ENCODE results near the gene EPB41L4A. TPM values are rescaled to one million over a fixed set of nuclear protein-coding genes. Genes with fewer than 3 reads are reported as not detected.
"Not testable (repeated sequence)": the region's sequence is repeated elsewhere in the genome, so short reads cannot be mapped to it uniquely, and the experiment has no call there.

Gene EPB41L4A
- polyA plus RNA-seq, 12 donors = 5.0 to 16.5 (median 8.1) TPM; not detected in 1

DNA sequence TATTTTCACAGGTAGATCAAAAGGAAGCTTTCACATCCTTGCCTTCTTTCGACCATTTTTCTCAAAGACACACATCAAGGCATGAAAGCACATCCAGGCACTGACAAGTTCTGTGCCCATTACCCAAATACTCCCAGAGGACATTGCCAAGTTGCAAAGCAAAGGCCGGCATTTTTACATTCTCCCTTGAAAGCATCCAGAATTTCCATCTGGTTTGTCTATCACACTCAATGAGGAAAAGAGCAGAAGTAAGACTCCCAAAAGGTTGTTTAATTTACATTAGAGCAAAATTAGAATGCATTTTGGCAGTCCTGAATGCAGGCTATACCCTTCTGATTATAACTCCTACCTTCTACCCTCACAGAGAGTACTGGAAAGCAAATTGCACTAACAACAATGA is 160.5 kb downstream of the EPB41L4A start:
- peak; percentile 18 for DNase-seq

DNA sequence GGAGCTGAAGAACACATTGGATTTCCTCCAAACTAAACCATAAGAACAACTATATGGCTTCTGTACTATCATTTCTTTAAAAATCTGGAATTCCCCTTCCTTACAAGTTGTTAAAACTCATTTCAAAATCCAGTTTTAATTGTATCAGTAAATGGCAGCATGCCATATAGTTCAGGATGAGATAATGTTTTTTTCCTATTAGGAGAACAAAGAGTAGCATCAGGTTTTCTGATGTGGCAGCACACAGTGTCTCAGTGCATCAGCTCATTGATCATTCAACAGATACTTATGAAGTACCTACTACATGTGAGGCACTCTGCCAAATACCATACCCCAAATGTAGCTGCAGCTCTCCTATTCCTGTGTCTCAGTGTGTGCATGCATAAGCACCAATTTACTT is 161.1 kb downstream of the EPB41L4A start:
- DNase-seq = no peak

DNA sequence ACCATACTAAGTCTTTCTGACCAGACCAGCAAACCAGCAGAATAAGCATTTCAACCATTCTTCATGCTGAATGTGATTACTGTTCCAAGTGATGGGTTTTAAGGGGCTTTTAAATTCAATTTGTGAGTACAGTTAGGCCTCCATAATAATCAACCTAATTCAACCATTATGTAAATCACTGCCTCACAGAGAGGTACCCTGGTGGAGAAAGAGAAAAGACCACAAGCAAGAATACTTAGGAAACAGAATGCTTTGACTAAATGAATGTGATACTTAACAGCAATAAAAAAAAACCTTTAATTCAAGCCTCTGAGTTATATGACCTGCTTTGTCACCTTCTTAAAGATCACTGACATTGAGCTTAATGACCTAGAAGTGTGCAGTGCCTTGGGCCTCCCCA is 162.1 kb downstream of the EPB41L4A start:
- no peak for DNase-seq

DNA sequence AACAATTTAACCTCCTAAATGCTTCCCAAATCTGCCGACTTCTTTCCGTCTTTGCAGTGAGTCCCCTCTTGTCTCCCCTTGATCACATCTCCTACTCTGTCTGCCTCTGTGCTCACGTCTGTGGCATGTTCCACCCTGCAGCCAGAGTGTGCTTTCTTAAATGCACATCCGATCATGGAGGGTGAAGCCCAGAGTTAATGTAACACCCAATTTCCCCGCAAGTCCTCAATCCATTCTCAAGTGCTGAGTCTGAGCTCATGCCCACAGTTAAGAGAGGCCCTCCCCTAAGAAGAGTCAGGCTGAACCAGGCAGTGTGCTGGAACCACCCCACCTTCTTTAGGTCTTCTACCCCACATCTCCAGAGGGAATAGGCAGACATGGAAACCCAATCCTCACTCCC is 164.8 kb downstream of the EPB41L4A start:
- no peak for DNase-seq

DNA sequence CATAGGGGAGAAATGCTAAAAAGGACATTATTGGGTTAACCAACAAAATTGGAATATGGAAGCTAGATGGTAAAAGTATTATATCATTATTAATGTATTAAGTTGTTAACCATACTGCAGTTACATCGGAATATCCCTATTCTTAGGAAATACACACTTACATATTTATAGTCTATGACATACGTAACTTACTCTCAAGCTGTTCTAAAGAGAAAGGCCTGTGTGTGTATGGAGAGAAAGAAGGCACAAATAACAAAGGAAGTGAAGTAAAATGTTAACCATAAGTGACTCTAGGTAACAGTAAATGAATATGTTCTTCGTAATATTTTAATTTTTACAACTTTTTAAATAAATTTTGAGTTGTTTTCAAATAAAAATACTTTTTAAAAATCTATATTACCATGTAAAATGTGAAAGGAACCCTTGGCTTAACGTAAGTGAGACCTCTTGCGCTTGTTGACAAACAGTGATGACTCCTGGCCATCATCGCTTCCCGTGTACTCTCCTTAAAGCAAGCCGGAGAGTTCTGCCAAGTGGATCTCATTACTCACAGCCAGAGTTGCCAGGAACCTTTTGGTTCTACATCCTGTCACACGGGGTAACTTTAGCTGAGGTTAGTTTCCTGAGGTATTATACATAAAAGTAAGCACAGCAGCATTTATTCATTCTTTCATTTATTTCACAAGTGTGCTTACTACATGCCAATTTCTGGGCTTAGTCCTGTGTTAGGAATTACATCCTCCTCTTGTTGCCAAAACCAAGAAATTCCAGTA is 165.4 kb downstream of the EPB41L4A start:
- peak; percentile 44 for DNase-seq

DNA sequence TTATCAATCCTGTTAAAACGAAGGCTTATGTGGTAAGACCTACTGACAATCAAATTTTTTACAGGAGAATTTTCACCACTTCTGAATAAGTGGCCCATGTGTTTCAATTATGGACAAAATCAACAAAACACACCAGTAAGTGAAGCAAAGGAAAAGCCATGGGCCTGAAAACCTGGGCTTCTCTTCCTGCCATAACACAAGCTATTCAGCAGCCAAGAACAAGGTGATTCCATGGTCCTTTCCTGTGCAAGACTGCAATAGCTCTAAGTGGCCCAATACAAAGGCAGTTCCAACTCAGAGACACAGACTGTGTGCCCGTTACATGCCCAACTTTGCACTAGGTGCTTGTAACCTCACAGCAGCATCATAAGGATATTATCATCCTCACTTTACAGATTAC is 168.5 kb downstream of the EPB41L4A start:
- no peak for DNase-seq

DNA sequence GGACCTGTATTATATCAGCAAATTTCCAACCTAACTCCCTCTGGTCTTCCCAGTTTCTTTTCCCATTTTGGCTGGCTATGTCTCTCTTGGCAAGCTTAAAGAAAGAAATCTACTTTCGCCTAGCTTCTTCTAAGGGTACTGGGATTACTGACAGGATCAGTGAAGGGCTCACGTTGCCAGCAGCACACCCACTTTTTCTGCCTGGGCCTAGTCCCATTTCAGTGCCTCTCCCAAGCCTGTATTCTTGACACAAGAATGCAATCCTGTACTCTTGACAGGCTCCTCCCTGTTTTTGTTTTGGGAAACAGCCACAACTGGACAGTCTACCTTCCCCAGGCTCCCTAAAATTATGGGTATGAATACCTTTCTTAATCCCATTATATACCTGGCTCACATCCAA is 170.5 kb downstream of the EPB41L4A start:
- no peak for DNase-seq

DNA sequence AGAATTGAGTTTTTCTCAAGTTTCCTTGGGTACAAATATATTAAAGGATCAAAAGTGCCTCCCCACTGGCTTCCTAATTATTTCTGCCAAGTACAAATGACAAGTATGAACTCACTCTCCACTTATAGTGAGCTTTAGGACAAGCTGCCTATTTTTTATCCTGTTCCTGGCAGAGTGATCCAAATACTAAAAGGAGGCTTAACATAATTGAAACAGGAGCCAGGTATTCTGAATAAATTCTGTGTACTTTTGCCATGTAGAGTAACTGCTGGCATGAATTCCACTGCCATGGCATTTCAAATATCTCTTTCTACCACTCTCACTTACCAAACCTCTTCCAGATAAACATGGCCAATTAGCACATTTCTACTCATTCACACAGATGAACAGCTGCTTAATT is 171.1 kb downstream of the EPB41L4A start:
- DNase-seq = no peak

DNA sequence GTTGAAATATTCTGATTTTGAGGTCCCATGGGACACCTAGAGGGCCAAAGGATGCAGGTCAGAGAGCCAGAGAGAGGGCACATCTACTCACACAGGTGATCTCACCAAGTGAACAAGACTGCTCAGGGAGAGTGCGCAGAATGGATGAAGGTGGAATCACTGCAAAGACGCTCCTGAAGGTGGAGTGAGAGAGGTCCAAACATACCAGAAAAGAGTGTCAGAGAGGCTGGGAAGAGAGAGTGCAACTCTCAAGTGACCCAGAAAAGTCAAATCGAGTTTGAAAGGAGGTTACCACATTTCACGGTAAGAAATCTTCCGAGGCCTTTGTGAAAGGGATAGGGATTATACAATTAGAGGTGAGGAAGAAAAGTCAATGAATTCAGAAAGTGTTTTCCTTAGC is 173.4 kb downstream of the EPB41L4A start:
- DNase-seq = no peak

DNA sequence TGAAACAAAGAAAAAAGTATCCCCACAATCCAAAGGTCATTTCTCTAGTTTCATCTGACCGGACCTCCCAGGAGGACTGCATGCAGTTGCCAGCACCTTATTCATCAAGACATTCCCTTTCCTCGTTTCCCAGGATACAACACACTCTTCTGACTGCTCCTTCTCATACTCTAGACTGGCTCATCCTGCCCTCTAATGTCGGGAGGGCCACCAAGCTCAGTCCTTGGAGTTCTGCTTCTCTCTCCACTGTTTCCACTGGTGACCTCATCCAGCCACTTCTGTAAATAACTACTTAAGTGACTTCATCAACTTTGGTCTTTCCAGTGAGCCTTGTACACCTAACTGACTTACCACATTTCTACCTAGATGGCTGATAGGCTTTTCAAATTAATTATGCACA is 179.1 kb downstream of the EPB41L4A start:
- no peak for DNase-seq

DNA sequence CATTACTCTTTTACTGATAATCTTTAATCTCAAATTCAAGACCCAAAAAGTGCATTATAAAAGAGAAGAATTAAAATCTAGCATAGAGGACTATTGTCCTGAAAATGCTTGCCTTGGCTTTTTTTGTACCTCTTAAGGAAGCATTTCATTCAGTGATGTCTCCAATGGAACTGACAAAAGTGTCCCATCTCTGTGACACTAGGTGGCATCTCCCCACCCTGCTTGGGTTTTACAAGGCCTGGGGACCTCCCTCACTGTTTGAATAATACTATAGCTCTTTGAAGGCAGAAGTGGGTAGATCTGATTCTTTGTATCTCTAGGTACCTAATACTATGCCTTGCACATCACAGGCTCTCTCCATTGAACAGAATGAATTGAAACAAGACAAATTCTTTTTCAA is 180.6 kb downstream of the EPB41L4A start:
- no peak for DNase-seq

DNA sequence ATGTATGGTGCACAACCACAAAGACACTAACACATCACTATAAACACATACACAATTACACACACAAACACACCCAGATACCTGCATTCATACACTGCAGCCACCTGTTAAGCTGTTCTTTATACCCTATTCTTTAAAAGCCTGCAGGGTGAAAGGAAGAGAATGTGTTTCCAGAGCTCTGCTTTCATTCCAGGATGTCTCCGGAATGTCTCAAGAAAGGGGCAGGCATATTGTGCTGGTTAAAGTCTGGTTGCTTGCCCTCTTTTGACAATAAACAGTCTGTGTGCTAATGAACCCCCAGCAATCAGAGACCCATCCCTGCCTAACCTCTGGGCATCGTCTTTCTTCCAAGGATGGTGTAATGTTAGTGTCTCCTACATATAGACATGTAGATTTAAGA is 181.6 kb downstream of the EPB41L4A start:
- no peak for DNase-seq

DNA sequence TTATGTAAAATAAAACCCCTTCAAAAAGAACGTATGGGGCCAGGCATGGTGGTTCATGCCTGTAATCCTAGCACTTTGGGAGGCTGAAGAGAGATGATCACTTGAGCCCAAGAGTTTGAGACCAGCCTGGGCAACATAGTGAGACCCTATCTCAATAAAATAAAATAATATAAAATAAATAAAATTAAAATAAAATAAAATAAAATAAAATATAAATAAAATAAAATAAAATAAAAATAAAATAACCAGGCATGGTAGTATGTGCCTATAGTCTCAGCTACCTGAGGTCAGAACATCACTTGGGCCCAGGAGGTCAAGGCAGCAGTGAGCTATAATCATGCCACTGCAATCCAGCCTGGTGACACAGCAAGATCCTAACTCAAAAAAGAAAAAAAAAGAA is 185.1 kb downstream of the EPB41L4A start:
- no peak for DNase-seq

DNA sequence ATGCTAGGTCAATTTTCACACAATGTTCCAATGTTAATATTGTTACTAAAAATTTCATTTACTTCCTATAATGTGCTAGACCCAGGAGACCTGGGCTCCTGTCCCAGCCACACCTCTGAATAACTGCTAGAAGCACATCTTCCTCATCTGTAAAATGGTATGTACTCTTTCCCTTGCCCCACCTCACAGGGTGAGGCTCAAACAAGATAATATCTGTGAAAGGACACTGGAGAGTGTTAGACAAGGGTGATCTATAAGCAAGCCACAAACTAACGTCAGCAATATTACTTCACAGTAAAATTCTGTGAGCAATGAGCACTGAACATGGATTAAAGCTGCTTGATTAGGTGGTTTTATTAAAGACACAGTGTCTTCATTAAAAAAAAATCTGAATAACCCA is 186.4 kb downstream of the EPB41L4A start:
- no peak for DNase-seq

DNA sequence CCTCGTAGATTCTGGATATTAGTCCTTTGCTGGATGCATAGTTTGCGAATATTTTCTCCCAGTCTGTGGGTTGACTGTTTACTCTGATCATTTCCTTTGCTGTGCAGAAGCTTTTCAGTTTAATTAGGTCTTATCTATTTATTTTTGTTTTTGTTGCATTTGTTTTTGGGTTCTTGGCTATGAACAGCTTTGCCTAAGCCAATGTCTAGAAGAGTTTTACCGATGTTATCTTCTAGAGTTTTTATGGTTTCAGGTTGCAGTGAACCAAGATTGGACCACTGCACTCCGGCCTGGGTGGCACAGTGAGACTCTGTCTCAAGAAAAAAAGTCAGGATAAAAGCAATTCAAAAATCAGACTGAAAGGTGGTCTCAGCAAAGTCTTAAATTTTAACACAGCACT is 188.5 kb downstream of the EPB41L4A start:
- no peak for DNase-seq

DNA sequence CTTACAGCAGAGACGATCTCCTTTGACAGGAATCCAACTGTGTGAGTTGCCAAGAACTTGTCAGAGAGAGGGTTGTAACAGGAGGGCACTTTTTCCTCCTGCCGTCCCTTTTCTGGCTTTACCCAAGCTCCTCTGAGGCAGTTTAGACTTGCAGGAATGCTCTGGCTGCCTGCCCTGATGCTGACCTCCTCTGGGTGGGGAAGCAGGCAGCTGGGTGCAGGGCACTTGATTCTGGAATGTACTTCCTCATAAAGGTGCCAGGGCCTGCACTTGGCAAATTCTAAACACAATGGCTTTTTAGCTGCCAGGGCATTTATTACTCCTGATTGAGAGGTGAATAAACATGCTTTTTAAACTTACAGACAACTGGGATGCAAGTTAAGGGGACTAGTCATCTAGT is 190.4 kb downstream of the EPB41L4A start:
- peak; percentile 9 for DNase-seq

DNA sequence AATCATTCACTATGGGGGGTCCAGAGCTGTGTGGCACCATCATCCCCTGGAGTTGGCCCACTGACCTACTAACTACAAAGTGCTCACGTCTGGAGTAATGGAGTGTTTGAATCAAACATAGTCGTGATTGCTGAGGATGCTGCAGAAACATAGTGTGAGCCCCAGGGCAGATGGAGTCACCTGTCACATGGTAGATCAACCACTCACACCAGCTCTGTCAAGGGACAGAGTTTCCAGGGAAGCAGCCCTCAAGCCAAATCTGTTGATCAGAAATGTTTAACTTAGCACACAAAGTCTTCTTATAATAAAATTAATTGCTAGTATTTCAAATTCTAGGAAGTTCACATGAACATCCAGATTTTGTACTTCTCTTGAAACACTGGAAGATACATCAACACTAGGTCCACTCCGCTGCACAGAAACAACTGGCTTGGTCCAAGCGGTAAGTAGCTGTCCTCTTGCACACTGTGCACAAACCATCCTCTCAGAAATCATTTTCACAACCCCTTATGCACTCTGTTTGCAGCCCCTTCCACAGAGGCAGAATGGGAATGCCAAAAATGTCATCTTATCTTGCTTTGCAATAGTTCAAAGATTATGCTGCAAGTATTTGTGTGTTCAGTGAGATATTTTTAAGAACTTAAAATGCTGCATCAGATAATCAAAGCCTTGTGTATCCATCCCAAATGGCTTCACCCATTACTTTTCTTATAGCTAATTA is 191.0 kb downstream of the EPB41L4A start:
- DNase-seq = no peak

DNA sequence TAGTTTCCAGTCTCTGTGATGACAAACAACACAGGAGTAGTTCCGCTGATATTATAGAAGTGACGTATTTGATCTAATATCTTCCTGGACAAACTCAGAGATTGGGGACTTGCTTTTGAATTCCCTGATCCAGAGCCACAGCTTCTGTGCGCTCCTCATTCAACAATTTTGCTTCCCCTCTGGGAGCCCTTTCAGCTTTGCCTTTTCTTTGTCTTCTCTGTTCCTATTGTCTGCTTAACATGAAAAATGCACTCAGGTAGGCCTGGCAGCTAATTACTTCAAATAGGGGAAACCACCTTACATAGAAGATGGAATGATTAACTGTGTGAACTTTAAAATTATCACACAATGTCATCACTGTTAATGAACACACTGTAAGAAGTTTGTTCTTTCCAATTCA is 192.9 kb downstream of the EPB41L4A start:
- DNase-seq = no peak

DNA sequence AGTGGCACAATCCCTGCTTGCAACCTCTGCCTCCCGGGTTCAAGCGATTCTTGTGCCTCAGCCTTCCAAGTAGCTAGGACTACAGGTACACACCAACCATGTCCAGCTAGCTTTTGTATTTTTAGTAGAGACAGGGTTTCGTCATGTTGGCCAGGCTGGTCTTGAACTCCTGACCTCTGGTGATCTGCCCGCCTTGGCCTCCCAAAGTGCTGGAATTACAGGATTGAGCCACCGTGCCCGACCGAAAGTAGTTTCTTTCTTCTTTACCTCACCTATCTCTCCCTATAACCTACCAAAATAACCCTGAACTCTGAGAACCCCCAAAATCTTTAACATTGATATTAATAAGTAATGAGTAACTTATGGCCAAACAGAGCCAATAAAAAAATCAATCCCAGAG is 196.1 kb downstream of the EPB41L4A start:
- DNase-seq = not testable (repeated sequence)

DNA sequence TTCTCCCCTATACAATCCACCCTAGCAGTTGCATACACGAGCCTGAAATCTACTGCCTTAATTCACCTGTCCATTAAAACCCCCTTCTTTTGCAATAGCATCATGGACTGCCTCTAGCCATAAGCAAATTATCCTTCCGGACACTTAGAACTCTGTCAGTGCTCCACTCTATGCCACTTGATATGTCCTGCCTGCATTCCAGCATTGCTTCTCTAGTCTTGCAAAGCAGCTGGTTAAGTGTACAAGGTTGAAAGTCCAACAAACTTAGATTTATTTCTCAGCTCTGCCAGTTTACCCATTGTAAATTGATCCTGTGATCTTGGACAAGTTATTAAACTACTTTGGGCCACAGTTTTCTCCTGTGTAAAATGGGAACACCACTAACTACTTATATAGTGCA is 197.9 kb downstream of the EPB41L4A start:
- no peak for DNase-seq

DNA sequence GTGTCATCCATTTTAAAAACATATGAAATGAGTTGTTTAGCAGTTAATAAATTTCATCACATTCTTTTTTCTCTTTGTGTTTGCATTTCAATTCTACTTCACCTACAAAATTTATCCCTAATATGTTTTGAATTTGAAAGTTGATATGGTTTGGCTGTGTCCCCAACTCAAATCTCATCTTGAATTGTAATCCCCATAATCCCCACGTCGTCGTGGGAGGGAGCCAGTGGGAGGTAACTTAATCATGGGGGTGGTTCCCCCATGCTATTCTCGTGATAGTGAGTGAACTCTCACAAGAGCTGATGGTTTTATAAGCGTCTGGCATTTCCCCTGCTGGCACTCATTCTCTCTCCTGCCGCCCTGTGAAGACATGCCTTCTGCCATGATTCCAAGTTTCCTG is 200.1 kb downstream of the EPB41L4A start:
- DNase-seq = no peak

DNA sequence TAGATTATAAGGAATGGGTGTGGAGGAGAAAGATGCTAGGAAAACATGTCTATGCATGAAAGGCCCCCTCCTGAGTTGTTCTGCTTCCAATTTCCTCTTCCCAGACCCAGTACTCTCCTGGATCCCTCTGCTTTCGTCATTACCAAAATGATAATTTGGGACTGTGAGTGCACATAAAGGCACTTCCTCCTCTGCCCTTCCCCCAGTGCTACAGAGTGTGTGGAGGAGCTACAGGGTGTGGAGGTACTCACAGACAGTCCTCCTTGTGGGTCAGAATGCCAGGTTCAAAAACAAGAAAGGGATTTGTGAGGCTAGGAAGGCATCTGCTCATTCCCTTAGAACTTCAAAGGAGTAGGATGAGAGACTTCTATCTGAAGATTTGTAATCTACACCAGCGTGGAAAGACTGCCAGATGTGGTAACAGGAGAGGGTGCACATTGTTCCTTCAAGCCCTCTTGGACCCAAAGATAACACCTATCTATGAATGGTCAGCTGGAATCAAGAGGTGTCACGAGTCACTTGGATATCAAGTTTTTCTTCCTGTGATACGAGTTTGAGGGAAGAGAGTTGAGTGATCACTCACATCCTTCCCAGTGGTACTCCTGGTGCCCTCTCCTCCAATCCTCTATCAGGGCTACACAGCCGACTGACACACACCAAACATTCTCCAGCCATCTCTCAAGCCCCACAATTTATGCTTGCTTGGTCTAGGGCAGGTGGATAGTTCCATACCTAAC is 201.1 kb downstream of the EPB41L4A start:
- no peak for DNase-seq

DNA sequence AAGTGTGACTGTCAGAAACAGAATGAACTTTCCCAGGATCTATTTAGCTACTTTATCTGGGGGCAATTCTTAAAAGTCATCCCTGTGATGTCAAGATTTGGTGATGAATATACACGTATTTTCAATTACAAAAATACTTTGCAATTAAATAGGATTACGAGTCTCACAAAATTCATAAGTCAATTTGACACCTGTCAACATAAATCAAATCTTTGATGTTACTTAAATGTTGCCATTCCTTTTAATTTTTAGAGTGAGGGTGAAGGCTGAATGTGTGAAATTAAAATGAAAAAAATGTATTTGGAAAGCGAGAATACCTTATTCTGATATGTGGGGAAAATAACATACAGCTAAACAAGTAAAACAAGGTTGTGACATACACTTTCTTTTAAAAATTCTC is 202.9 kb downstream of the EPB41L4A start:
- DNase-seq = no peak

All from muscle of arm (tissue), 12 donors.